Panc1 (cell line): Measurements from ENCODE around the gene TRPM6. TPM values are rescaled to one million over a fixed set of nuclear protein-coding genes. Genes with fewer than 3 reads are reported as not detected.

Experiments used
- ATAC-seq: fragments of 200-7000 bp; cut with Tn5 transposase; 2 replicates; pipeline ENCODE4 v1.9.1; 2020; ENCODE audit warnings: mild to moderate bottlenecking, moderate library complexity
- BruUV-seq: library from RNA; stranded (reverse); fragments of 400-500 nt; replicated peaks from 2 replicates; lab custom pipeline; 2021; lab: Mats Ljungman, UMichigan
- CTCF ChIA-PET: fragments of 300-600 bp; sonication (Branson Sonifier 250); formaldehyde crosslinking; loops from one replicate; lab custom pipeline; 2022; ENCODE audit warnings: antibody characterized with exemption; lab: Charles Lee
- POLR2A ChIA-PET: fragments of 300-600 bp; sonication (Branson Sonifier 250); formaldehyde crosslinking; loops from one replicate; lab custom pipeline; 2022; ENCODE audit warnings: antibody characterized with exemption; lab: Charles Lee
- DNase-seq: peaks from one replicate; pipeline ENCODE4 v3.0.0-alpha.2; 2010; ENCODE audit warnings: low read depth, low spot score
- H3K27ac ChIP-seq: 2 replicates; pipeline ENCODE4 v1.5.1; 2011; ENCODE audit warnings: mild to moderate bottlenecking, low read length, inconsistent platforms
- H3K27me3 ChIP-seq: fragments of 200-500 bp; sonication (Bioruptor generic); 2 replicates; pipeline ENCODE4 v1.6.0; 2014; ENCODE audit warnings: low read length, inconsistent platforms; ENCODE audit not compliant: control insufficient read depth, insufficient read depth
- H3K36me3 ChIP-seq: fragments of 200-500 bp; sonication (Bioruptor generic); 2 replicates; pipeline ENCODE4 v1.5.1; 2014; ENCODE audit warnings: inconsistent platforms, mild to moderate bottlenecking, low read length, moderate library complexity; ENCODE audit not compliant: control insufficient read depth, insufficient read depth
- H3K4me1 ChIP-seq: 2 replicates; pipeline ENCODE4 v1.5.1; 2011; ENCODE audit warnings: inconsistent platforms, mild to moderate bottlenecking, low read length, moderate library complexity; ENCODE audit not compliant: control insufficient read depth, insufficient read depth
- H3K4me3 ChIP-seq, 2 experiments: 2 replicates each; pipeline ENCODE4 v1.5.1; 2011 to 2012; ENCODE audit warnings: low read depth in 2 of 2, low read length in 2 of 2, mild to moderate bottlenecking in 2 of 2, inconsistent platforms in 1 of 2, moderate library complexity in 1 of 2
- H3K9me3 ChIP-seq: fragments of 200-500 bp; sonication (Bioruptor generic); 2 replicates; pipeline ENCODE4 v1.5.1; 2014; ENCODE audit warnings: low read depth, mild to moderate bottlenecking, inconsistent platforms, low read length, moderate library complexity; ENCODE audit not compliant: control insufficient read depth, insufficient read depth
- in situ Hi-C: cut with HindIII; loops from 2 replicates; pipeline ENCODE4 v1.10.0; 2016; ENCODE audit warnings: low sequenced_read_pairs, low pct_unique_long_range_greater_than_20kb
- intact Hi-C: fragments of 100-400 bp; cut with micrococcal nuclease; formaldehyde crosslinking; loops from one replicate; pipeline ENCODE4 v1.10.0; 2022; ENCODE audit not compliant: unreplicated experiment
- total RNA-seq: library from RNA; stranded (reverse); gene quantifications from one replicate; pipeline ENCODE4 v1.2.1, GENCODE V29; 2021; ENCODE audit not compliant: unreplicated experiment
- TF ChIP-seq, protein P1 (sequence below): fragments of 450-650 bp; IDR thresholded peaks from 2 replicates; pipeline ENCODE4 v1.5.1; 2017; ENCODE audit warnings: mild to moderate bottlenecking
- TF ChIP-seq, protein P2 (sequence below), 2 experiments: IDR thresholded peaks; 2 replicates each; pipeline ENCODE4 v1.6.1; 2011 to 2012; ENCODE audit warnings: low read depth in 2 of 2, control low read depth in 1 of 2, low read length in 1 of 2, mild to moderate bottlenecking in 1 of 2, moderate library complexity in 1 of 2; ENCODE audit not compliant: insufficient read depth in 1 of 2

The TRPM6 gene
- total RNA-seq, 1 experiment from 2014 or later = 0.05 TPM

DNA sequence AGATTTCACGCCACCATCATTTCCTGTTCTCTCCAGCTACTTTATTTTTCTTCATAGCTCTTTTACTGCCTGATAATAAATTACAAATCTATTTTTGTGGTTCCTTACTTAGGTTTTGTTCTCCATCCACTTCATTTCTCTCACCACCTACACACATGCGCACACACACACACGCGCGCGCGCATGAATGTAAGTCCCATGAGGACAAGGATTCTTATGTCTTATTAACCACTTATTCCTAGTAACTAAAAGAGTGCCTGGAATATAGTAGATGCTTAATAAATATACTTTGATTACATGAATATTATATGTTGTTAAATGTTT lies 116.5 kb downstream of the TRPM6 start:
- ChIA-PET CTCF (interaction anchor here (0.6 to 1.4 kb wide), 2 partner anchors 143 to 181 kb away, joined by 3 read pairs; partner anchors contain the start of gene C9orf40), POLR2A (no interaction called here)
- Histone ChIP-seq H3K4me3 (no peak overlapping the region), H3K27ac (no peak overlapping the region), H3K9me3 (no peaks in the 10 kb centered on the region), H3K27me3 (no peaks in the 10 kb centered on the region; the same call in 1 of the 2 replicates), H3K4me1 (no peaks in the 10 kb centered on the region), H3K36me3 (no peaks in the 10 kb centered on the region)
- no TSS peak for BruUV-seq
- TF ChIP-seq, protein P1, sequence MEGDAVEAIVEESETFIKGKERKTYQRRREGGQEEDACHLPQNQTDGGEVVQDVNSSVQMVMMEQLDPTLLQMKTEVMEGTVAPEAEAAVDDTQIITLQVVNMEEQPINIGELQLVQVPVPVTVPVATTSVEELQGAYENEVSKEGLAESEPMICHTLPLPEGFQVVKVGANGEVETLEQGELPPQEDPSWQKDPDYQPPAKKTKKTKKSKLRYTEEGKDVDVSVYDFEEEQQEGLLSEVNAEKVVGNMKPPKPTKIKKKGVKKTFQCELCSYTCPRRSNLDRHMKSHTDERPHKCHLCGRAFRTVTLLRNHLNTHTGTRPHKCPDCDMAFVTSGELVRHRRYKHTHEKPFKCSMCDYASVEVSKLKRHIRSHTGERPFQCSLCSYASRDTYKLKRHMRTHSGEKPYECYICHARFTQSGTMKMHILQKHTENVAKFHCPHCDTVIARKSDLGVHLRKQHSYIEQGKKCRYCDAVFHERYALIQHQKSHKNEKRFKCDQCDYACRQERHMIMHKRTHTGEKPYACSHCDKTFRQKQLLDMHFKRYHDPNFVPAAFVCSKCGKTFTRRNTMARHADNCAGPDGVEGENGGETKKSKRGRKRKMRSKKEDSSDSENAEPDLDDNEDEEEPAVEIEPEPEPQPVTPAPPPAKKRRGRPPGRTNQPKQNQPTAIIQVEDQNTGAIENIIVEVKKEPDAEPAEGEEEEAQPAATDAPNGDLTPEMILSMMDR = peak; percentile 22
- TF ChIP-seq, protein P2, sequence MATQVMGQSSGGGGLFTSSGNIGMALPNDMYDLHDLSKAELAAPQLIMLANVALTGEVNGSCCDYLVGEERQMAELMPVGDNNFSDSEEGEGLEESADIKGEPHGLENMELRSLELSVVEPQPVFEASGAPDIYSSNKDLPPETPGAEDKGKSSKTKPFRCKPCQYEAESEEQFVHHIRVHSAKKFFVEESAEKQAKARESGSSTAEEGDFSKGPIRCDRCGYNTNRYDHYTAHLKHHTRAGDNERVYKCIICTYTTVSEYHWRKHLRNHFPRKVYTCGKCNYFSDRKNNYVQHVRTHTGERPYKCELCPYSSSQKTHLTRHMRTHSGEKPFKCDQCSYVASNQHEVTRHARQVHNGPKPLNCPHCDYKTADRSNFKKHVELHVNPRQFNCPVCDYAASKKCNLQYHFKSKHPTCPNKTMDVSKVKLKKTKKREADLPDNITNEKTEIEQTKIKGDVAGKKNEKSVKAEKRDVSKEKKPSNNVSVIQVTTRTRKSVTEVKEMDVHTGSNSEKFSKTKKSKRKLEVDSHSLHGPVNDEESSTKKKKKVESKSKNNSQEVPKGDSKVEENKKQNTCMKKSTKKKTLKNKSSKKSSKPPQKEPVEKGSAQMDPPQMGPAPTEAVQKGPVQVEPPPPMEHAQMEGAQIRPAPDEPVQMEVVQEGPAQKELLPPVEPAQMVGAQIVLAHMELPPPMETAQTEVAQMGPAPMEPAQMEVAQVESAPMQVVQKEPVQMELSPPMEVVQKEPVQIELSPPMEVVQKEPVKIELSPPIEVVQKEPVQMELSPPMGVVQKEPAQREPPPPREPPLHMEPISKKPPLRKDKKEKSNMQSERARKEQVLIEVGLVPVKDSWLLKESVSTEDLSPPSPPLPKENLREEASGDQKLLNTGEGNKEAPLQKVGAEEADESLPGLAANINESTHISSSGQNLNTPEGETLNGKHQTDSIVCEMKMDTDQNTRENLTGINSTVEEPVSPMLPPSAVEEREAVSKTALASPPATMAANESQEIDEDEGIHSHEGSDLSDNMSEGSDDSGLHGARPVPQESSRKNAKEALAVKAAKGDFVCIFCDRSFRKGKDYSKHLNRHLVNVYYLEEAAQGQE (IDR thresholded peaks at IDR 0.05; ENCODE audit: insufficient read depth in 1 of 2, low read depth in 2 of 2, low read length in 1 of 2) = no peak
- in situ Hi-C loops (no loop called here), intact Hi-C loops (loop anchor here (10.0 kb wide), 1 partner anchor 184 kb away; the partner anchor contains the start of gene C9orf40)
- DNase-seq = no peak
- no peak for ATAC-seq

DNA sequence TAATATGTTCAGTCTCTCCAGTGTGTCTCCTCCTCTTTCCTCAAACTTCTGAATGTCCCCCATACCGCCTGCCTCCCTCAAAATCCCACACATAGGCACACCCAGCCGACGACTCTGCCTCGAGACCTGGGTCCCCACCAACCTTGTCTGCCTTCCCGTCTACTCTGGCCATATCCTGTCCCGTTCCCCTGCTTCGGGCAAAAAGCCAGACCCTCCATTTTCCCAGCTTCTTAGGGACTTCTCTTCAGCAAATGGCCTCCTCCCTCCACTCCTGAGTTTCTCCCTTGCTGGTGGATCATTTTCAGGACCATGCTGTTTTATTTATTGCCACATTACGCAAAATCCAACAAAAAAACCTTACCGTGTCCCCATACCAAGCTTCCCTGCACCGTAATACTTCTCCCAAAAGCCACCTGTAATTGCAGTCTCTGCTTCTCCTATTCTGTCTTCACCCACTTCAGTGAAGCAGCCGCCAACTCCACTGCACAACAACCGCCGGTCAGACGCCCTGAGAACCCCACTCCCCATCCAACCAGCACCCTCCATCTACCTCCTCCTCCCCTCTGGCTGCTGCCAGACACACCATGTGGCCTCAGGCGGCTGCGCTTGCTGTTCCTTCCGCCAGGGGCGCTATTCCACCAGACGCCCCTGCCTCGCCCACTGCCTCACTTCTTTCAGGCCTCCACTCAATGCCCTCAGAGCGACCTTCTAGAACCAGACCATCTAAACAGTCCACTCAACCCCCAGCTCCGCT lies 117.0 kb downstream of the TRPM6 start:
- ChIA-PET POLR2A (no interaction called here), CTCF (interaction anchor here (0.6 to 1.4 kb wide), 2 partner anchors 143 to 182 kb away, joined by 3 read pairs; partner anchors contain the start of gene C9orf40)
- Histone ChIP-seq H3K4me3 (no peak overlapping the region), H3K9me3 (no peaks in the 10 kb centered on the region), H3K27me3 (no peaks in the 10 kb centered on the region; the same call in 1 of the 2 replicates), H3K4me1 (no peaks in the 10 kb centered on the region), H3K27ac (no peak overlapping the region), H3K36me3 (no peaks in the 10 kb centered on the region)
- no TSS peak for BruUV-seq
- ATAC-seq = peak; percentile 83
- intact Hi-C loops (loop anchor here (10.0 kb wide), 1 partner anchor 184 kb away; the partner anchor contains the start of gene C9orf40), in situ Hi-C loops (no loop called here)
- DNase-seq = peak; percentile 25
- TF ChIP-seq, protein P2 (IDR thresholded peaks at IDR 0.05; ENCODE audit: insufficient read depth in 1 of 2, low read depth in 2 of 2, low read length in 1 of 2) = no peak
- TF ChIP-seq, protein P1 = peak; percentile 85
